Left ventricle myocardium inferior (tissue), 1 donor: Measurements from ENCODE around the gene SPATA22. TPM values are rescaled to one million over a fixed set of nuclear protein-coding genes. Genes with fewer than 3 reads are reported as not detected.
"Not testable (repeated sequence)": the region's sequence is repeated elsewhere in the genome, so short reads cannot be mapped to it uniquely, and the experiment has no call there.

Source experiments
- DNase-seq: peaks from one replicate; pipeline ENCODE4 v3.0.0-alpha.2; 2020
- H3K27ac ChIP-seq: fragments of 200-600 bp; replicated peaks from 2 replicates; pipeline ENCODE4 v1.8.0; 2021
- H3K27me3 ChIP-seq: fragments of 200-600 bp; 2 replicates; pipeline ENCODE4 v1.8.0; 2021; ENCODE audit warnings: low read depth
- H3K36me3 ChIP-seq: fragments of 200-600 bp; 2 replicates; pipeline ENCODE4 v1.8.0; 2021
- H3K4me1 ChIP-seq: fragments of 200-600 bp; 2 replicates; pipeline ENCODE4 v1.8.0; 2021
- H3K4me3 ChIP-seq: fragments of 200-600 bp; 2 replicates; pipeline ENCODE4 v1.8.0; 2021; ENCODE audit warnings: mild to moderate bottlenecking, moderate library complexity
- H3K9me3 ChIP-seq: fragments of 200-600 bp; replicated peaks from 2 replicates; pipeline ENCODE4 v1.8.0; 2021
- intact Hi-C: fragments of 100-400 bp; cut with micrococcal nuclease; formaldehyde crosslinking; loops from one replicate; pipeline ENCODE4 v1.11.0; 2022
- long read RNA-seq: library from polyadenylated mRNA; unstranded; transcript quantifications from one replicate; pipeline ENCODE4 v2.0.0, GENCODE V29; 2021
- total RNA-seq: library from RNA; stranded (reverse); fragmentation: NEBNext Ultra II Directional; extraction: Animal tissue kit (Norgen Biotek cat#: 25700); gene quantifications from one replicate; pipeline ENCODE4 v1.2.1, GENCODE V29; 2021
- TF ChIP-seq, protein P1 (sequence below): fragments of 200-600 bp; IDR thresholded peaks from 2 replicates; pipeline ENCODE4 v1.8.0; 2021; ENCODE audit warnings: antibody characterized with exemption, mild to moderate bottlenecking, borderline replicate concordance
- donor health status: DM: no; HTN: yes; CAD: no; lungs with severe emphysema.

SPATA22 gene
- 0.44 TPM for total RNA-seq
- long read RNA-seq, partial matches to known transcripts, result 0 of 1 reads
- long read RNA-seq, other reads (novel, unspliced or antisense), result 1 of 1 reads

GRCh38 chr17:3471599-3471998 lies at the start of gene SPATA22:
SPATA22 (minus strand) TSS chr17:3471819; CDS start chr17:3469325, 2,494 bp downstream.
- H3K9me3 ChIP-seq, result no peaks in the 10 kb centered on the region
- intact Hi-C loops, result no loop called here
- H3K27me3 ChIP-seq, result no peaks in the 10 kb centered on the region
- no peak within 1 kb of the TSS for H3K4me3 ChIP-seq
- H3K36me3 ChIP-seq, result no peaks in the 10 kb centered on the region
- H3K4me1 ChIP-seq, result peaks cover 21% of the 10 kb centered on the region
- TF ChIP-seq, protein P1, sequence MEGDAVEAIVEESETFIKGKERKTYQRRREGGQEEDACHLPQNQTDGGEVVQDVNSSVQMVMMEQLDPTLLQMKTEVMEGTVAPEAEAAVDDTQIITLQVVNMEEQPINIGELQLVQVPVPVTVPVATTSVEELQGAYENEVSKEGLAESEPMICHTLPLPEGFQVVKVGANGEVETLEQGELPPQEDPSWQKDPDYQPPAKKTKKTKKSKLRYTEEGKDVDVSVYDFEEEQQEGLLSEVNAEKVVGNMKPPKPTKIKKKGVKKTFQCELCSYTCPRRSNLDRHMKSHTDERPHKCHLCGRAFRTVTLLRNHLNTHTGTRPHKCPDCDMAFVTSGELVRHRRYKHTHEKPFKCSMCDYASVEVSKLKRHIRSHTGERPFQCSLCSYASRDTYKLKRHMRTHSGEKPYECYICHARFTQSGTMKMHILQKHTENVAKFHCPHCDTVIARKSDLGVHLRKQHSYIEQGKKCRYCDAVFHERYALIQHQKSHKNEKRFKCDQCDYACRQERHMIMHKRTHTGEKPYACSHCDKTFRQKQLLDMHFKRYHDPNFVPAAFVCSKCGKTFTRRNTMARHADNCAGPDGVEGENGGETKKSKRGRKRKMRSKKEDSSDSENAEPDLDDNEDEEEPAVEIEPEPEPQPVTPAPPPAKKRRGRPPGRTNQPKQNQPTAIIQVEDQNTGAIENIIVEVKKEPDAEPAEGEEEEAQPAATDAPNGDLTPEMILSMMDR, result no peak
- no peak for DNase-seq
- no peak within 1 kb of the TSS for H3K27ac ChIP-seq

DNA sequence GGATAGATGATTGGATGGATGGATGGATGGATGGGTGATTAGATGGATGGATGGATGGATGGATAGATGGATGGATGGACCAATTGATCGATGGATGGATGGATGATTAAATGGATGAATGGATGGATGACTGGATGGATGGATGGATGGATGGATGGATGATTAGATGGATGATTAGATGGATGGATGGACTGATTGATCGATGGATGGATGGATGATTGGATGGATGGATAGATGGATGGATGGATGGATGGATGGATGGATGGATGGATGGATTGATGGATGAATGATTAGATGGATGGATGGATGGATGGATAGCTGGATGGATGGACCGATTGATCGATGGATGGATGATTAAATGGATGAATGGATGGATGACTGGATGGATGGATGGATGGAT lies 47.9 kb upstream of the SPATA22 start:
- H3K27ac ChIP-seq, H3K36me3 ChIP-seq, H3K4me3 ChIP-seq, intact Hi-C loops, H3K9me3 ChIP-seq, H3K4me1 ChIP-seq, DNase-seq, H3K27me3 ChIP-seq: not testable (repeated sequence)

DNA sequence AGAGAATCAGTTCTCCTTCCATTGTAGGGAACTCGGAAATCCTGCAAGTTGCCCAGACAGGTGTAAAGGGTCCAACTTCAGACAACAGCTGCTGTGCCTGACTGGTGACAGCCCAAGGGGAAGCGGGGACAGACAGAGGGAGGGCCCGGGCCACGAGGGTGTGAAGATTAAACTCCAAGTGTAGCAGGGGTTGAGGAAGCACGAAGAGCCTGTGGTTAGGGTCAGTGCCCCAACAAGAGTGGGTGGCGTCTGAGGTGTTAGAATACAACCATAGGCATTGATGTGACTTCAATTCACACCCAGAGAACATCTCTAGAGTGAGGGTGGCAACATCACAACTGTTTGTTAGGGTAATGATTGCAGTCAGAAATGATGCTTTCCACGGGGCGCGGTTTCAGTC lies 43.3 kb upstream of the SPATA22 start:
- Histone ChIP-seq H3K27me3 (no peaks in the 10 kb centered on the region), H3K9me3 (no peaks in the 10 kb centered on the region), H3K36me3 (peaks cover 8% of the 10 kb centered on the region), H3K4me3 (no peak overlapping the region), H3K27ac (peak overlapping the region; percentile 97), H3K4me1 (peaks cover 40% of the 10 kb centered on the region)
- intact Hi-C loops, result no loop called here
- TF ChIP-seq, protein P1, result no peak
- DNase-seq, result no peak

- intact Hi-C loops, H3K4me3 ChIP-seq, H3K27me3 ChIP-seq, H3K36me3 ChIP-seq, DNase-seq, H3K9me3 ChIP-seq: not testable (repeated sequence)
- peak overlapping the region; percentile 97 for H3K27ac ChIP-seq
- H3K4me1 ChIP-seq, result peaks cover 40% of the 10 kb centered on the region
Observed at GRCh38 chr17:3514167-3514566, 42.5 kb upstream of the SPATA22 start.

GRCh38 chr17:3513305-3514035 lies 41.9 kb upstream of the SPATA22 start:
- H3K4me3 ChIP-seq, result peak overlapping the region; percentile 48
- intact Hi-C loops, result no loop called here
- DNase-seq, result no peak
- H3K27me3 ChIP-seq, result no peaks in the 10 kb centered on the region
- no peaks in the 10 kb centered on the region for H3K9me3 ChIP-seq
- TF ChIP-seq, protein P1, result no peak
- peaks cover 6% of the 10 kb centered on the region for H3K36me3 ChIP-seq
- peaks cover 40% of the 10 kb centered on the region for H3K4me1 ChIP-seq
- H3K27ac ChIP-seq, result peak overlapping the region; percentile 97

- Histone ChIP-seq H3K36me3 (no peaks in the 10 kb centered on the region), H3K27ac (peak overlapping the region; percentile 97), H3K27me3 (no peaks in the 10 kb centered on the region), H3K9me3 (no peaks in the 10 kb centered on the region), H3K4me3 (peak overlapping the region; percentile 48), H3K4me1 (peaks cover 40% of the 10 kb centered on the region)
- DNase-seq, result peak; percentile 84
- intact Hi-C loops, result no loop called here
- TF ChIP-seq, protein P1, result no peak
Observed at GRCh38 chr17:3512505-3513171, 41.0 kb upstream of the SPATA22 start.
